C4-2B (cell line): ENCODE data around the gene ARHGAP18.

Source experiments
- ZFX ChIP-seq: fragments of 450-650 bp; IDR thresholded peaks from 2 replicates; pipeline ENCODE4 v1.6.1; 2017
- TF ChIP-seq, protein P1 (sequence below): fragments of 450-650 bp; conservative IDR thresholded peaks from 2 replicates; pipeline ENCODE4 v1.5.1; 2017; ENCODE audit warnings: mild to moderate bottlenecking

DNA sequence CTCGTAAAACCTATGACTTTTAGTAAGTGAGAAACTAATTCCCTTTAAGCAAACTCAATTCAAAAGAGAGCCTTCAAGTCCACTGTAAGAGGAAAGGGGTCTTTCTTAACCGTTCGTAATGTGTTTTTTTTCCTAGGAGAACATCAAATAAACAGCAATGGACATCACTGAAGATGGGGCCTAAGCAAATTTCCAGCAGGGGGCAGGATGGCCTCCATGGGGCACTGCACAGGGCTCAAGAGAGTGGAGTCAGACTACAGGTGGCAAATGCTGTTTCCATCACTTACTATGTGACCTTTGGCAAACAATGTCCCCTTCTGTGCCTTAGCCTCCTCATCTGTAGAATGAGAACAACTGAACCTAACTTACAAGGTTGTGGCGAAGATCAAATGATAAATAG is 88.7 kb downstream of the ARHGAP18 start:
- TF ChIP-seq, protein P1, sequence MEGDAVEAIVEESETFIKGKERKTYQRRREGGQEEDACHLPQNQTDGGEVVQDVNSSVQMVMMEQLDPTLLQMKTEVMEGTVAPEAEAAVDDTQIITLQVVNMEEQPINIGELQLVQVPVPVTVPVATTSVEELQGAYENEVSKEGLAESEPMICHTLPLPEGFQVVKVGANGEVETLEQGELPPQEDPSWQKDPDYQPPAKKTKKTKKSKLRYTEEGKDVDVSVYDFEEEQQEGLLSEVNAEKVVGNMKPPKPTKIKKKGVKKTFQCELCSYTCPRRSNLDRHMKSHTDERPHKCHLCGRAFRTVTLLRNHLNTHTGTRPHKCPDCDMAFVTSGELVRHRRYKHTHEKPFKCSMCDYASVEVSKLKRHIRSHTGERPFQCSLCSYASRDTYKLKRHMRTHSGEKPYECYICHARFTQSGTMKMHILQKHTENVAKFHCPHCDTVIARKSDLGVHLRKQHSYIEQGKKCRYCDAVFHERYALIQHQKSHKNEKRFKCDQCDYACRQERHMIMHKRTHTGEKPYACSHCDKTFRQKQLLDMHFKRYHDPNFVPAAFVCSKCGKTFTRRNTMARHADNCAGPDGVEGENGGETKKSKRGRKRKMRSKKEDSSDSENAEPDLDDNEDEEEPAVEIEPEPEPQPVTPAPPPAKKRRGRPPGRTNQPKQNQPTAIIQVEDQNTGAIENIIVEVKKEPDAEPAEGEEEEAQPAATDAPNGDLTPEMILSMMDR = peak; percentile 53
- TF ChIP-seq ZFX = no peak
